AG09319 (cell line): Measurements from ENCODE around the gene DUSP8.
"Not testable (repeated sequence)": the region's sequence is repeated elsewhere in the genome, so short reads cannot be mapped to it uniquely, and the experiment has no call there.

Experiments used
- DNase-seq: peaks from one replicate; pipeline ENCODE4 v3.0.0-alpha.2; 2010; ENCODE audit warnings: low read depth; ENCODE audit errors: extremely low read depth
- TF ChIP-seq, protein P1 (sequence below): IDR thresholded peaks from 2 replicates; pipeline ENCODE4 v1.5.1; 2011; ENCODE audit warnings: low read depth, mild to moderate bottlenecking, inconsistent platforms, low read length, moderate library complexity

Gene DUSP8

DNA sequence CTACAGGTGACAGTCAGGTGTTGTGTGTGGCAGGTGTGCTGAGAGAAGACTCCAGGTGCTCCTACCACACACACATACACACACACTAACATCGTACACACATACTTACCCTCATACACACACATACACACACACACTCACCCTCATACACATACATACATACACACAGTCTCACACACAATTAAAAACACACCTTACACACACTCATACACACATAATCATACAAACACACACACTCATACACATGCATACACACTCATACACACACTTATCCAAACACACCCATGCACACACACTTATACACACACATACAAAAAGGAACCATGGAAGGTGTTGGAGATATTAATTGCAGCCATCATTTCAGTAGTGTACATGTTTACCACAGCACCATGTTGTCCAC is 31.6 kb upstream of the DUSP8 start:
- DNase-seq, result no peak
- TF ChIP-seq, protein P1, sequence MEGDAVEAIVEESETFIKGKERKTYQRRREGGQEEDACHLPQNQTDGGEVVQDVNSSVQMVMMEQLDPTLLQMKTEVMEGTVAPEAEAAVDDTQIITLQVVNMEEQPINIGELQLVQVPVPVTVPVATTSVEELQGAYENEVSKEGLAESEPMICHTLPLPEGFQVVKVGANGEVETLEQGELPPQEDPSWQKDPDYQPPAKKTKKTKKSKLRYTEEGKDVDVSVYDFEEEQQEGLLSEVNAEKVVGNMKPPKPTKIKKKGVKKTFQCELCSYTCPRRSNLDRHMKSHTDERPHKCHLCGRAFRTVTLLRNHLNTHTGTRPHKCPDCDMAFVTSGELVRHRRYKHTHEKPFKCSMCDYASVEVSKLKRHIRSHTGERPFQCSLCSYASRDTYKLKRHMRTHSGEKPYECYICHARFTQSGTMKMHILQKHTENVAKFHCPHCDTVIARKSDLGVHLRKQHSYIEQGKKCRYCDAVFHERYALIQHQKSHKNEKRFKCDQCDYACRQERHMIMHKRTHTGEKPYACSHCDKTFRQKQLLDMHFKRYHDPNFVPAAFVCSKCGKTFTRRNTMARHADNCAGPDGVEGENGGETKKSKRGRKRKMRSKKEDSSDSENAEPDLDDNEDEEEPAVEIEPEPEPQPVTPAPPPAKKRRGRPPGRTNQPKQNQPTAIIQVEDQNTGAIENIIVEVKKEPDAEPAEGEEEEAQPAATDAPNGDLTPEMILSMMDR, result no peak

GRCh38 chr11:1601663-1602062 is 29.6 kb upstream of the DUSP8 start:
- DNase-seq, result not testable (repeated sequence)

- TF ChIP-seq, protein P1, result no peak
- DNase-seq, result no peak
These were observed 28.6 kb upstream of the DUSP8 start for GRCh38 chr11:1600626-1601025.

GRCh38 chr11:1598816-1599215 is 26.7 kb upstream of the DUSP8 start:
- DNase-seq, result no peak
- TF ChIP-seq, protein P1, result no peak

DNA sequence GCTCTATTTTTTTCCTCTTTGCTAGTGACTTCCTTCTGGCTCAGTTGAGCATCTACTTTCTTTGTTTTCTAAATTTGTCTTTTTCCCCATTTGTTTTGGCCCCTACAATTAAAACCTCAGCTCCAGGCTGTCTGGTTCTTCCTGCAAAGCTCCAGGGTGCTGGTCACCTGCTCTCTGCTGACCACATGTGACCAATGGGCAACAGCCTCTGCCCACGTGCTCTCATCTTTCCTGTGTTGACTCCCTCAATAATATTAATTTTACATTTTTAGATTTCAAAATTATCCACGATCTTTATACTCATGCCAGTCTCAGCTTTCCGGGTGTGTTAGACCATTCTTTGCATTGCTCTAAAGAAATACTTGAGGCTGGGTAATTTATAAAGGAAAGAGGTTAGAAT is 26.3 kb upstream of the DUSP8 start:
- not testable (repeated sequence) for DNase-seq

DNA sequence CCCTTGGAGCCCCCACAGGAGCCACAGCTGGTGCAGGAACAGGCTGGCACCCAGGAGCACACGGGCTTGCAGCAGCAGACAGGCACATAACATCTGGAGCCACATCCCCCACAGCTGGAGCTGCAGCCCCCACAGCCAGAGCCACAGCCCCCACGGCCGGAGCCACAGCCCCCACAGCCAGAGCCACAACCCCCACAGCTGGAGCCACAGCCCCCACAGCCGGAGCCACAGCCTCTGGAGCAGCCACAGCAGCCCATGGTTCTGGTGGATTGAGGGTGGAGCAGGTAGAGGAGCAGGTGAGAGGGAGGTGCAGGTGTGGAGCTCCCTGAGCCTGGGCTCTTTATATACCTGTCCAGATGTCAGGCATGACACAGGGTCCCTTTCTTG is 25.9 kb upstream of the DUSP8 start, which contains the start of gene KRTAP5-2:
Gene KRTAP5-2 (minus strand): TSS at position 301 of the 387 bp plus-strand sequence. CDS start 44 bp downstream, at position 257.
- DNase-seq, result no peak
- TF ChIP-seq, protein P1, result no peak

DNA sequence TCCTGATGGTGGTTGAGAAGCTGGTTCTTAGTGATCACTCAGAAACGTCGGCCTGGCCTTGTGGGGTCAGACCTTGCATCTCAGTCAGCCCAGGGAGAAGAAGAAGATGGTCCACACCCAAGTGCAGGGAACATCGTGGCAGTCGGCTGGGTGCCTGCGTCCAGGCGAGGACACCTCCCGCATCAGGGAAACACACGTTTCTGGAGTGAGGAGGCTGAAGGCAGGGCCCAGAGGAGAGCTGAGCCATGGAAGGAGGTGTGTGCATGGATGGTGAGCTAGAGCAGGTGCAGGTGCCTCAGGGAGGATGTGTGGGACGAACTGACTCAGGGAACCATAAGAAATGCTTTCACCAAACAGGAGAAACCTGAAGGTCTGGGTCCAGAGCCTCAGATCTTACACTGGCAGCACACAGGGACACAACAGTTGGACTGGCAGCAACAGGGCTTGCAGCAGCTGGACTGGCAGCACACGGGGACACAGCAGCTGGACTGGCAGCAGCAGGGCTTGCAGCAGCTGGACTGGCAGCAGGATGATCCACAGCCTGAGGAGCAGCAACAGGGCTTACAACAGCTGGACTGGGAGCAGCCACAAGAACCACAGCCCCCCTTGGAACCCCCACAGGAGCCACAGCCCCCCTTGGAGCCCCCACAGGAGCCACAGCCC is 25.4 kb upstream of the DUSP8 start:
- no peak for DNase-seq
- TF ChIP-seq, protein P1, result no peak

GRCh38 chr11:1596576-1597121 is 24.6 kb upstream of the DUSP8 start:
- not testable (repeated sequence) for DNase-seq

- DNase-seq, result not testable (repeated sequence)
These were observed 24.0 kb upstream of the DUSP8 start for GRCh38 chr11:1595994-1596575.
